ENCODE measurements around the gene ENOX1. TPM values are rescaled to one million over a fixed set of nuclear protein-coding genes. Genes with fewer than 3 reads are reported as not detected.

ENOX1 gene
- total RNA-seq, 1 experiment from 2014 or later: 0.07 TPM

DNA sequence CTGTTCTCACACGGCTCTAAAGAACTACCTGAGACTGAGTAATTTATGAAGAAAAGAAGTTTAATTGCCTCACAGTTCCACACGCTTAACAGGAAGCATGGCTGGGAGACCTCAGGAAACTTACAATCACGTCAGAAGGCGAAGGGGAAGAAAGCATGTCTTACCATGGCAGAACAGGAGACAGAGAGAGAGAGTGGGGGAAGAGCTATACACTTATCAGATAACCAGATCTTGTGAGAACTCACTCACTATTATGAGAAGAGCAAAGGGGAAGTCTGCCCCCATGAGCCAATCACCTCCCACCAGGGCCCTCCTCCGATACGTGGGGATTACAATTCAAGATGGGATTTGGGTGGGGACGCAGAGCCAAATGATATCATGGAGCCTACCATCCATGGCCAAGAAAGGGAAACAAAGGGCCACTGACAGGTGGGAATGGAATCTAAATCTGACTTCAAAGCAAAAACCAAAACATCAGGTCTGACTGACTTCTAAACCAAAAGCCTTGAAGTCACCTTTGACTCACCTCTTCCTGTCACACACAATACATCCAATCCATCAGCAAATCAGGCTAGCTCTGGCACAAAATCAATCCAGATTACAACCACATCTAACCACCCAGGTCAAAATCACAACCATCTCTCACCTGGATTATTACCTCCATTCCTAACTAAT is 189.7 kb downstream of the ENOX1 start:
- Histone ChIP-seq H3K4me3 (ENCODE audit: insufficient read depth, low read depth, low read length) (no peak overlapping the region), H3K36me3 (replicated peaks; ENCODE audit: control insufficient read depth, insufficient read depth, low read length) (no peaks in the 10 kb centered on the region), H3K27me3 (ENCODE audit: control insufficient read depth, insufficient read depth, low read length) (no peaks in the 10 kb centered on the region)
- DNase-seq: no peak

DNA sequence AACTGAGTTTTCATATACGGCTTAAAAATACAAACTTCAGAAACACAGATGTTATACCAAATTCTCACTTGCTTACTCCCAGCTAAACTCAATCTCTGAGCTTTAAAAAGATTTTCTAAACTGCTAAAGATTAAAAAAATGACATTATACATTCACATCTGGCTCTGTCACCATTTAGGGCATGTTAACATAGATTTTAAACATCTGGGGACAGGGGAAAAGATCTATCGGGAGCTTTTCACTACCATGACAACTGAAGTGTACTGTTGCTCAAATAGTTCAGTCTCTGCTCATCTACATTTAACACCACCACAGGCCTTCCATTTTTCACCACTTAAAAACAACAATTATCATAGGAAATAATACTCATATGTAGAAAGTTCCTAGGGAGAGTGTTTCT is 190.8 kb downstream of the ENOX1 start:
- H3K36me3 ChIP-seq (replicated peaks; ENCODE audit: control insufficient read depth, insufficient read depth, low read length): no peaks in the 10 kb centered on the region
- H3K4me3 ChIP-seq (ENCODE audit: insufficient read depth, low read depth, low read length): no peak overlapping the region
- DNase-seq: no peak
- H3K27me3 ChIP-seq (ENCODE audit: control insufficient read depth, insufficient read depth, low read length): no peaks in the 10 kb centered on the region

DNA sequence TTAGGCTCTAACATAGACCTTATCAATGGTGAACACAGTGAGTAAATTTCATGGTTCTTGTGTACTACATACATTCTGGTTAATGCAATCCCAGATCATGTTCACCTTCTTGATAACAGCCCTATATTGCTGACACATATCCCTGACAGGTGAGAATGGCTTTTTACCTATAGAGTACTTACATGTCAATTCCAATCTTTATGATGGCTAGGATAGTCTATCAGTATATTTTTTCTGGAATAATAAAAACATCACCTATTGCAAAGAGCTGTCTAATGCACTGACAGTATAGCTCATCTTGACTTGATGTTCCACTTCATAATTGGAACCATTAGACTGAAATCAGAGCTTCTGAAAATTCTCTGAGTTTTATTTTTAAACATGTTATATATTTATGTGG is 199.4 kb downstream of the ENOX1 start:
- Histone ChIP-seq H3K4me3 (ENCODE audit: insufficient read depth, low read depth, low read length) (no peak overlapping the region), H3K36me3 (replicated peaks; ENCODE audit: control insufficient read depth, insufficient read depth, low read length) (no peaks in the 10 kb centered on the region), H3K27me3 (ENCODE audit: control insufficient read depth, insufficient read depth, low read length) (no peaks in the 10 kb centered on the region)
- DNase-seq: no peak

DNA sequence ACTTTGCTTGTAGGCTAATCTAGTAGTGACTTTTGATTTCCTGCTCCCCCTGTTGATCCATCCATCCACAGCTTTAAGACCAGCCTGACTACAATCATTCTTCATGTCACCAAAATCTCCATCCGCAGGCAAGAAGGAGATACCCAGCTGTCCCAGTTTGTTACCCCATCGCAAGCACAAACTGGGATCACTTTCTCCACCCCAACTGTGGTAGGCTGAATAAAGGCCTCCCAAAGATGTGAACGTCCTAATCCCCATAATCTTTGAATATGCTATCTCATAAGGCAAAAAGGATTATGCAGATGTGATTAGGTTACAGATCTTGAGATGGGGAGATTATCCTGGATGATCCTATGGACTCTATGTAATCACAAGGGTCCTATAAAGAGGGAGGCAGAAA is 202.0 kb downstream of the ENOX1 start:
- no peak for DNase-seq
- H3K4me3 ChIP-seq (ENCODE audit: insufficient read depth, low read depth, low read length): no peak overlapping the region
- H3K27me3 ChIP-seq (ENCODE audit: control insufficient read depth, insufficient read depth, low read length): no peaks in the 10 kb centered on the region
- H3K36me3 ChIP-seq (replicated peaks; ENCODE audit: control insufficient read depth, insufficient read depth, low read length): no peaks in the 10 kb centered on the region

DNA sequence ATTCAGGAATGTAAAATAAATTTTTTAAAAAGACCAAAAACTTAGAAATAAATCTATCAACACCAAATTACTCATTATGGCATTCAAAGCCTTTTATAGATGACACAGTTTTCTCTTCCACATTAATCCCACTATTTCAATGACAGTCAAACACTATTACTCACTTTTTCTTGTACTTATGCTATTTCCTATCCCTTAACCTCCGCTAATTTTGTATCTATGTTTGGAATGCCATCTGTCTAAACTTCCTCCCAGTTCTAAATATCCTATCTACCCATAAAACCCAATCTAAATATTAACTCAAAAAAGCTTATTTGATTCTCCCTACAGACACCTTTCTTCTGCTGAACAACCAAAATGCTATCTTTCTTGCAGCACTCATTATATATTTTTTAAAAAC is 203.5 kb downstream of the ENOX1 start:
- H3K4me3 ChIP-seq (ENCODE audit: insufficient read depth, low read depth, low read length): no peak overlapping the region
- DNase-seq: no peak
- H3K36me3 ChIP-seq (replicated peaks; ENCODE audit: control insufficient read depth, insufficient read depth, low read length): no peaks in the 10 kb centered on the region
- H3K27me3 ChIP-seq (ENCODE audit: control insufficient read depth, insufficient read depth, low read length): no peaks in the 10 kb centered on the region

DNA sequence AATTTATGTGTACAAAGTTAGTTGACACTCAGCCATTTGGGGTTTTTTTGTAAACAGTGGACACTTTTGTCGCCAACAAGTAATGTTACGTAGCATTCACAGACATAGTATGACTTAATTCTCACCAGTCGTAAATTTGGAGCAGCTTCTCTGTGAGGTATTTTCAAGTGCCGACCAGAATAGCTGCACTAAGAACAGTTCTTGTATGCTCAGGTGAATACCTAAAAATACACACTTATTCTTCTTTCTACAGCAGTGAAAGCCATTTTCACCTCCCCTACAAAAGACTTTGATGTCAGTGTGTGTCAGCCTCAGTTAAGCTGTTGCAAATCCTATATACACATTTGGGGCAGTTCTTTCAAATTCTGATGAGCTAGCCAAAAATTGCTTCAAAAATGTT is 206.5 kb downstream of the ENOX1 start:
- DNase-seq: no peak
- no peaks in the 10 kb centered on the region for H3K36me3 ChIP-seq (replicated peaks; ENCODE audit: control insufficient read depth, insufficient read depth, low read length)
- no peak overlapping the region for H3K4me3 ChIP-seq (ENCODE audit: insufficient read depth, low read depth, low read length)
- no peaks in the 10 kb centered on the region for H3K27me3 ChIP-seq (ENCODE audit: control insufficient read depth, insufficient read depth, low read length)

DNA sequence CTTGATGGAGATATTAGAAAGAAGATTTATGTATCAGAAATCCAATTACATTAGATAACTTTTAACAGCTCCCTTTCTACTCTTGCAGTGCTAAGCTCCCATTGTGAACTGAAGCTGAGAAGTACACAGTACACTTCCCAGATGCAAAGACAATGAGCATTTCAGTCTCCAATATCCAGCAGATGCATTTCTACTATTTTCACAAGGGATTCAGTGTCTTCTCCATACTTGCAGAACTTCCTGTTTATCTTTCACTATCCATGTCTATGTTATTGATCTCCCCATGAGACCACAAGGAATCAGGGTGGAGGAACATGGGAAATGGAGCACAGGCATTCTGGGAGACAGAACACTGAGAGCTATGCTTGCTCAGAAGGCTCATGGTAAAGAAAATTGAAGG is 207.5 kb downstream of the ENOX1 start:
- Histone ChIP-seq H3K36me3 (replicated peaks; ENCODE audit: control insufficient read depth, insufficient read depth, low read length) (no peaks in the 10 kb centered on the region), H3K27me3 (ENCODE audit: control insufficient read depth, insufficient read depth, low read length) (no peaks in the 10 kb centered on the region), H3K4me3 (ENCODE audit: insufficient read depth, low read depth, low read length) (no peak overlapping the region)
- no peak for DNase-seq

DNA sequence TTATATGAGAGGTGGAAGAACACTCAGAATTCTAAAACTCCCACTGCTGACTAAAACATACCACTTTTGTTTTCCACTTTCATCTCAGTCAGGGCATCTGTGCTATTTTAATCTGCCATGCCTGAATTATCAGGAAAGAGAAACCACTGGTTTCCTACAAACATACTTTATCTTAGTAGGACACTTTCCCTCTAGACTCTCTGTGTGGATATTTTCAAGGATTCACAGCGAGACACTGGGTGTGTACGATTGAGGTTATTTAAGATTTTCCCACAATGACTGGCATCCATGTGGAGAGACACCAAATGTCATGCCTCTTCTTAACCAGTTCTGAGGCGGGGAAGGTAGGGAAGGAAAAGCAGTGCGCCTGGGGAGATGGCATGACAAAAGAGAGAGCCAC is 212.2 kb downstream of the ENOX1 start:
- no peaks in the 10 kb centered on the region for H3K36me3 ChIP-seq (replicated peaks; ENCODE audit: control insufficient read depth, insufficient read depth, low read length)
- no peaks in the 10 kb centered on the region for H3K27me3 ChIP-seq (ENCODE audit: control insufficient read depth, insufficient read depth, low read length)
- no peak for DNase-seq
- no peak overlapping the region for H3K4me3 ChIP-seq (ENCODE audit: insufficient read depth, low read depth, low read length)

DNA sequence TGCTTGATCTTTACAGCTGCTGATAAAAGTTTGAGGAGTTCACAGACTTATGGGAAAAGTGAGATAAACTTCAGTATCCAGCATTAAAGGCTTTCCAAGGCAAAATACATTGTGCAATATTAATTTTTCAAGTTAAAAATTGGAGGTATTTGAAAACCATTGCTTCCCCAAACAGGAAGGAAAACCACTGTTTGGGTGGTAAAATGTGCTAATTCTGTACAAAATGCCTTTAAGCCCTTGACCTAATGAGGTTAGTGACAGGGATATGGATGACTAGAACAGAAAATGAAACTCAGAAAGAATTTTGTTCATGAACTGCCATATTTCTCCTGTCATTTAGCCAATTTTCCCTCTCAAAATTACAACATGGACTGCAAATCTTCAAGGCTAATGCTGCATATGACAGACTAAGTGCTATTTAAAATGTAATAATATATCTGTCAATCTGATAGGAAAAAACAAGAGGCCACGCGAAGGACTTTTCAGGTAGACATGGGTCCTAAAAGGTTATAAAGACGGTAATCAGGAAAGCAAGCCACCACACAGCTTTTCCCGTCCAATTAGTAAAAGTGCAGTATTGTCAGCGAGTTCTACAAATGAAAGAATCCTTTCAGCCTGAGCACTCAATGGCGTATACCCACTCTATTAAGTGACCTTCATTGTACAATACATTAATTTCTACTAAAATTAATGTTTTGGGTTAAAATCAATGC is 212.8 kb downstream of the ENOX1 start:
- no peak overlapping the region for H3K4me3 ChIP-seq (ENCODE audit: insufficient read depth, low read depth, low read length)
- no peaks in the 10 kb centered on the region for H3K27me3 ChIP-seq (ENCODE audit: control insufficient read depth, insufficient read depth, low read length)
- no peak for DNase-seq
- no peaks in the 10 kb centered on the region for H3K36me3 ChIP-seq (replicated peaks; ENCODE audit: control insufficient read depth, insufficient read depth, low read length)

DNA sequence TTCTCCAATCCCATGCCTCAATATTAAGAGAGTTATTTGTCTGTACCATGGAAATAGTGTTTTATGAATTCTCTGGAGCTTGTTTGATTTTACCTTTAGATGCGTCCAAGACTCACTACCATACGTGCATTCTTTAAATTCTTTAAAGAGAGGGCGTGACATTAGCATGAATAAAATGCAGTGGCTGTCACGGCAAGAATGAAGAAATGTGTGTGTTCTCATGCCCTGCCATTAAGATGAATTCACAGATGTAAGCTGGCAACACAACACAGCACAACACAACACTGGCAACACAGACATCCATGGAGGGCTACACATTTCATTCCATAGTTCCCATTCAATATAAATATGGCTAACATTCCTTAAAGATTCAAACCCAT is 213.4 kb downstream of the ENOX1 start:
- DNase-seq: no peak
- Histone ChIP-seq H3K36me3 (replicated peaks; ENCODE audit: control insufficient read depth, insufficient read depth, low read length) (no peaks in the 10 kb centered on the region), H3K27me3 (ENCODE audit: control insufficient read depth, insufficient read depth, low read length) (no peaks in the 10 kb centered on the region), H3K4me3 (ENCODE audit: insufficient read depth, low read depth, low read length) (no peak overlapping the region)

DNA sequence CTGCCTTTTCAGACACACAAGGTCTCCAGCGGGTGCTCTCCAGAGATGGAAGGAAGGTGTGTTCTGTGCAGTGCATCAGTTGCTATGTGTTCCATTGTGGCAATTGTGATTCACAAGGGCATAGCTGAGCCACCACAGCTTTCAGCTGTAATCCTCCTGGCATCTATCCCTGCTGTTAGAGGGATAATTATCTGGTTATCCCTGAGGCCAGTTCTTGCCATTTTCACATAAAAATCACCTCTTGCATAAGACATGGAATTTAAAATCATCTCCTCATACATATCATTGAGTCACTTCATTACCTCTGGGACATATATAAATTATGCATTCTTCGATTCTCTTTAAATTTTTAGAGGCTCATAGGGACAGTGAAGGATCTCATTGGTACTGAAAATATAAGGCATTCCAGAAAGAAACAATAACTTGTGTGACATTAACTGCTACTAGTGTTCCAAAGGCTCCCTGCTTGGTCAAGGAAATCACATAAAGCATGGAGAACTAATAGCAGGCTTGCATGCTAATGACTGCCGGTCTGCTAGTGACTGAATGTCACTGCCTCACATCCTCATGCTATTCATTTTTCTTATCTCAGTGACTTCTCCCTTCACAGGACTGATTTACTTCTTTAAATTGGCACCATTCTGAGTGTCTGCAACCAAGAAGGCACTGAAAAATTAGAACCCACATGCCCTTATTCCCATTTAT is 214.0 kb downstream of the ENOX1 start:
- H3K36me3 ChIP-seq (replicated peaks; ENCODE audit: control insufficient read depth, insufficient read depth, low read length): no peaks in the 10 kb centered on the region
- H3K4me3 ChIP-seq (ENCODE audit: insufficient read depth, low read depth, low read length): no peak overlapping the region
- no peak for DNase-seq
- no peaks in the 10 kb centered on the region for H3K27me3 ChIP-seq (ENCODE audit: control insufficient read depth, insufficient read depth, low read length)

DNA sequence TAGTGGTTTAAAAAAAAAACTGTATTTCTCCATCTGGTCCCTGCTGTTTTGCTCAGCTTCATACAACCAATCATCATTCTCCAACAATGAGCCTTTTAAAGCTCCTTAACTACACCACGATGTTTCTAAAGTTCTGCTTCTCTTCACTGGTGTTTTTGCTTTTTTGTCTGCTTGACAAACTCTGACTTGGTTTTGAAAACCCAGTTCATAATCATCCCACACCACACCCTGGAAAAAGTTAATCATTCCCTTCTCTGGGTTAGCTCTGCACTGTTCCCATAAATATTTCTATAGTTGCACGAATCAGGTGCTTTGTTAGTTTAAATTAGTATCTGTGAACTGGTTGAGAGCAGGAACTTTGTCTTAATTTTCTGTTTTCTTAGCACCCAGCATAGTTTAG is 217.1 kb downstream of the ENOX1 start:
- DNase-seq: no peak
- no peaks in the 10 kb centered on the region for H3K36me3 ChIP-seq (replicated peaks; ENCODE audit: control insufficient read depth, insufficient read depth, low read length)
- no peak overlapping the region for H3K4me3 ChIP-seq (ENCODE audit: insufficient read depth, low read depth, low read length)
- no peaks in the 10 kb centered on the region for H3K27me3 ChIP-seq (ENCODE audit: control insufficient read depth, insufficient read depth, low read length)

DNA sequence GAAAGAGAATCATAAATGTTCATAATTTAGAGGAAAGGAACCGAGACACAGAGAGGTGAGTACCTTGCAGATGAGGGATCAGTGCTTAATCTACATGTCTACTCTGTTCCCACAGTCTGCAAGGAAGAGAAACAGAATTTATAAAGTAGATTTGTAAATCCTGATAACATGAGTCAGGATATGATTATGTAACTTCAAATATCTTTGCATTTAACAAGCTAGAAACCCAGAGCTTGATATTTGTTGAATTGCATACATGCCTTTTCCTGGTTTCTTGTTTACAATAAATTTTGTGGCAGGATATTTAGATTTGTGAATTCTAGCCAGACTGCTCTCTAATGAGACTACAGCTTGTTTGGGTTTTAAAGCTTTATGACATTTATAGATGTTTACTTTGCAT is 219.2 kb downstream of the ENOX1 start:
- Histone ChIP-seq H3K36me3 (replicated peaks; ENCODE audit: control insufficient read depth, insufficient read depth, low read length) (no peaks in the 10 kb centered on the region), H3K27me3 (ENCODE audit: control insufficient read depth, insufficient read depth, low read length) (no peaks in the 10 kb centered on the region), H3K4me3 (ENCODE audit: insufficient read depth, low read depth, low read length) (no peak overlapping the region)
- DNase-seq: no peak

DNA sequence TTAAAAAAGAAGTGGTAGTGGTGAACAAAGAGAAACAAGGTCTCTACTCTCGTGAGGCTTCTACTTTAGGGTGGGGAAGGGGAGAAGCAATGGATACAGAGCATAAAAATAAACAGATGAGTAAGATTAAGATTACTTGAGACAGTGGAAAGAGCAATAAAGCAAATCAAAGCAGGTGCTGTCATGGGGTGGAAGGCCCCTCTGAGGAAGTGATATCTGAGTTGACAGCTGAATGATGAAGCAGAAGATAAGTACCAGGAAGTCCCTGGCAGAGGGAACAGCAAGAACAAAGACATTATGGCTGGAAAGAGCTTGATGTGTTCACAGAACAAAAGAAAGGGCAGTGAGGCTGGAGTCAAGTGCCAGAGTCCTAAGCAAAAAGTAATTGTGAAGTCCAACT is 221.8 kb downstream of the ENOX1 start:
- Histone ChIP-seq H3K27me3 (ENCODE audit: control insufficient read depth, insufficient read depth, low read length) (no peaks in the 10 kb centered on the region), H3K4me3 (ENCODE audit: insufficient read depth, low read depth, low read length) (no peak overlapping the region), H3K36me3 (replicated peaks; ENCODE audit: control insufficient read depth, insufficient read depth, low read length) (no peaks in the 10 kb centered on the region)
- no peak for DNase-seq

DNA sequence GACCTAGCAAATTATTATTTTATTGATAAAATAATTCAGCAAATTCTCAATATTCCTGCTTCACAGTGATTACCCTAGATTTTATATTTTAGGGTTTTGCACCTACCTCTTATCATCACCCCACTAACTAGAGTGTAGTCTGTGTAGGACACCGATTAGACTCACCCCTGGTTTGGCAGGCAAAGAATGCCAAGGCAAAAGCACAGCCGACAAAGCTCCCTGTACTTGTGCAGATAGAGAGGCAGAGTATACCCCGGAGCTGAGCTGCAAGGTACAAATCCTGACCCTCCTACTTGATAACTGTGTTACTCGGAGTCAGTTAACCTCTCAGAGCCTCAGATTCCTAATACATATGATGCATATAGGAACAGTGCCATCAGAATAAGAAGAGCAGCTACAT is 225.7 kb downstream of the ENOX1 start:
- Histone ChIP-seq H3K36me3 (replicated peaks; ENCODE audit: control insufficient read depth, insufficient read depth, low read length) (no peaks in the 10 kb centered on the region), H3K27me3 (ENCODE audit: control insufficient read depth, insufficient read depth, low read length) (no peaks in the 10 kb centered on the region), H3K4me3 (ENCODE audit: insufficient read depth, low read depth, low read length) (no peak overlapping the region)
- DNase-seq: no peak
